Smooth muscle cell (in vitro differentiated cells): Measurements from ENCODE around the gene MYBPC2. TPM values are rescaled to one million over a fixed set of nuclear protein-coding genes. Genes with fewer than 3 reads are reported as not detected.

Source experiments
- DNase-seq: peaks from one replicate; lab custom pipeline; 2025; ENCODE audit not compliant: unreplicated experiment; lab: John Stamatoyannopoulos, UW
- H2AFZ ChIP-seq: fragments of 200-600 bp; sonication (generic); 2 replicates; pipeline ENCODE4 v1.6.0; 2016; ENCODE audit warnings: antibody characterized with exemption, low read depth, mild to moderate bottlenecking
- H3F3A ChIP-seq: fragments of 200-600 bp; sonication (generic); 2 replicates; pipeline ENCODE4 v1.6.0; 2017; ENCODE audit warnings: antibody characterized with exemption, low read depth
- H3K27ac ChIP-seq: fragments of 200-600 bp; sonication (generic); 2 replicates; pipeline ENCODE4 v1.5.1; 2016; ENCODE audit warnings: low read depth, mild to moderate bottlenecking
- H3K27me3 ChIP-seq: fragments of 200-600 bp; sonication (generic); 2 replicates; pipeline ENCODE4 v1.6.1; 2016; ENCODE audit warnings: low read depth, mild to moderate bottlenecking
- H3K36me3 ChIP-seq: fragments of 200-600 bp; sonication (generic); 2 replicates; pipeline ENCODE4 v1.5.1; 2016; ENCODE audit warnings: low read depth
- H3K4me1 ChIP-seq: fragments of 200-600 bp; sonication (generic); 2 replicates; pipeline ENCODE4 v1.5.1; 2016; ENCODE audit warnings: low read depth
- H3K4me2 ChIP-seq: fragments of 200-600 bp; sonication (generic); 2 replicates; pipeline ENCODE4 v1.6.0; 2016; ENCODE audit warnings: mild to moderate bottlenecking
- H3K4me3 ChIP-seq: fragments of 200-600 bp; sonication (generic); 2 replicates; pipeline ENCODE4 v1.5.1; 2016; ENCODE audit warnings: mild to moderate bottlenecking
- H3K79me2 ChIP-seq: fragments of 200-600 bp; sonication (generic); 2 replicates; pipeline ENCODE4 v1.6.0; 2016; ENCODE audit warnings: low read depth, mild to moderate bottlenecking
- H3K9ac ChIP-seq: fragments of 200-600 bp; sonication (generic); 2 replicates; pipeline ENCODE4 v1.6.0; 2016; ENCODE audit warnings: low read depth
- H3K9me3 ChIP-seq: fragments of 200-600 bp; sonication (generic); replicated peaks from 2 replicates; pipeline ENCODE4 v1.5.1; 2016; ENCODE audit warnings: low read depth
- H4K20me1 ChIP-seq: fragments of 200-600 bp; sonication (generic); 2 replicates; pipeline ENCODE4 v1.6.0; 2016; ENCODE audit warnings: low read depth
- WGBS: methylation state at CpG from one replicate; pipeline ENCODE4 v1.1.7; 2016; ENCODE audit warnings: low lambda C conversion rate; 5-methylcytosine and 5-hydroxymethylcytosine counted together
- polyA plus RNA-seq: library from polyadenylated mRNA; unstranded; fragments of >200 nt; fragmentation: Nextera tagmentation; extraction: Ambion mirVana; gene quantifications from 2 replicates; pipeline ENCODE4 v1.2.1, GENCODE V29; 2016
- total RNA-seq: library from RNA; depleted of rRNA; stranded (reverse); fragments of >200 nt; gene quantifications from 2 replicates; pipeline ENCODE4 v1.2.3, GENCODE V29; 2014
- TF ChIP-seq, protein P1 (sequence below): fragments of 200-600 bp; sonication (generic); IDR thresholded peaks from 2 replicates; pipeline ENCODE4 v1.5.1; 2017; ENCODE audit warnings: borderline replicate concordance, mild to moderate bottlenecking, antibody characterized with exemption; ENCODE audit not compliant: insufficient read depth, poor library complexity, severe bottlenecking

Gene MYBPC2
- total and polyA plus RNA-seq, 2 experiments from 2014 or later = not detected

DNA sequence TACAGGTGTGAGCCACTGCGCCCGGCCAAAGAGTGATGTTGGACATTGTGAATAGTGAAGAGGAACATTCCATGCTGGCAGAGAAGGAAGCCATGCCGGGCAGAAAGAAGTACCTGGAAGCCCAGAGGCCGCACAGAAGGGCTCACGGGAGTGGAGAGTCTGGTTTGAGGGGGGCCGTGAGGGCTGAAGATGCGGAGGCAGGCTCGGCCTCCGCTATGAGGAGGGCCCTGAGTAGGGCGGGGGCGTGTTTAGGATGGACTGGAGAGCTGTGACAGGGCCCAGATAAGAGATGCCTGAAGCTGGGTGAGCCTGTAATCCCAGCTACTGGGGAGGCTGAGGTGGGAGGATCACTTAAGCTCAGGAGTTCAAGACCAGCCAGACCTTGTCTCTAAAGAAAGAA is 76.7 kb downstream of the MYBPC2 start:
- no peak overlapping the region for H3K4me3 ChIP-seq
- H3K9me3 ChIP-seq = no peaks in the 10 kb centered on the region
- TF ChIP-seq, protein P1, sequence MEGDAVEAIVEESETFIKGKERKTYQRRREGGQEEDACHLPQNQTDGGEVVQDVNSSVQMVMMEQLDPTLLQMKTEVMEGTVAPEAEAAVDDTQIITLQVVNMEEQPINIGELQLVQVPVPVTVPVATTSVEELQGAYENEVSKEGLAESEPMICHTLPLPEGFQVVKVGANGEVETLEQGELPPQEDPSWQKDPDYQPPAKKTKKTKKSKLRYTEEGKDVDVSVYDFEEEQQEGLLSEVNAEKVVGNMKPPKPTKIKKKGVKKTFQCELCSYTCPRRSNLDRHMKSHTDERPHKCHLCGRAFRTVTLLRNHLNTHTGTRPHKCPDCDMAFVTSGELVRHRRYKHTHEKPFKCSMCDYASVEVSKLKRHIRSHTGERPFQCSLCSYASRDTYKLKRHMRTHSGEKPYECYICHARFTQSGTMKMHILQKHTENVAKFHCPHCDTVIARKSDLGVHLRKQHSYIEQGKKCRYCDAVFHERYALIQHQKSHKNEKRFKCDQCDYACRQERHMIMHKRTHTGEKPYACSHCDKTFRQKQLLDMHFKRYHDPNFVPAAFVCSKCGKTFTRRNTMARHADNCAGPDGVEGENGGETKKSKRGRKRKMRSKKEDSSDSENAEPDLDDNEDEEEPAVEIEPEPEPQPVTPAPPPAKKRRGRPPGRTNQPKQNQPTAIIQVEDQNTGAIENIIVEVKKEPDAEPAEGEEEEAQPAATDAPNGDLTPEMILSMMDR = no peak
- WGBS = 90% methylated on average over 11 of the region's 11 CpGs
- H3K4me1 ChIP-seq = peaks cover 4% of the 10 kb centered on the region
- no peak overlapping the region for H3K4me2 ChIP-seq
- H3K36me3 ChIP-seq = no peaks in the 10 kb centered on the region
- no peaks in the 10 kb centered on the region for H3K27me3 ChIP-seq
- no peak overlapping the region for H3K27ac ChIP-seq
- no peaks in the 10 kb centered on the region for H4K20me1 ChIP-seq
- H2AFZ ChIP-seq = no peak overlapping the region
- H3K79me2 ChIP-seq = no peaks in the 10 kb centered on the region
- no peak for DNase-seq
- no peak overlapping the region for H3K9ac ChIP-seq
- H3F3A ChIP-seq = no peaks in the 10 kb centered on the region

DNA sequence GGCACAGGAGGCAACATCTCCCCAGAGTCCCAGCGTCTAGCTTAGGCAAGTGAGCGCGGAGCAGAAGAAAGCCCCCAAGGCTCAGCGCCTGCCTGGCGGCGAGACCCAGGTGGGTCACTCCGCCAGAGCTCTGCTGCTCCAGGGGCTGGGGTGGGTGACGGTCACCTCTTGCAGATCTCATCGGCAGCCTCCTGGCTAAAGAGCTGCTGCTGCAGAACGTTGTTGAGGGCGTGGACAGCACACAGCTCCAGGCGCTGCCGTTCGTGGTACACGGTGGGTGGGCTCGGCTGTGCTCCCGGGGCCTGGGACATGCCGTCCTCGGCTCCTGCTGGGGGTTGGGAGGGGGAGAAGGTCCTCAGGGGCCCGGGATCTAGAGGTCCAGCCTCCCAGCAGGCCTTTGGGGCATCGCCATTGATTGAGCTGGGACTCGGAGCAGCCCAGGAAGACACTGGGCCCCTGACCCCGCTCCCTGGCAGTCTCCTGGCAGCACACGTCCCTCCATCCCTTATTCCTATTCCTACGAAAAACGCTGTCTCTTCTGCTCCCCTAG is 77.5 kb downstream of the MYBPC2 start:
- Histone ChIP-seq H3K9ac (peak overlapping the region; percentile 64), H3K79me2 (no peaks in the 10 kb centered on the region), H3K4me3 (peak overlapping the region; percentile 74), H3K27me3 (no peaks in the 10 kb centered on the region), H3K4me1 (peaks cover 4% of the 10 kb centered on the region), H4K20me1 (no peaks in the 10 kb centered on the region), H3K27ac (peak overlapping the region; percentile 50), H2AFZ (no peak overlapping the region), H3K36me3 (no peaks in the 10 kb centered on the region), H3K9me3 (no peaks in the 10 kb centered on the region), H3F3A (no peaks in the 10 kb centered on the region), H3K4me2 (peak overlapping the region; percentile 86)
- TF ChIP-seq, protein P1 = no peak
- 74% methylated on average over 25 of the region's 26 CpGs for WGBS
- no peak for DNase-seq

DNA sequence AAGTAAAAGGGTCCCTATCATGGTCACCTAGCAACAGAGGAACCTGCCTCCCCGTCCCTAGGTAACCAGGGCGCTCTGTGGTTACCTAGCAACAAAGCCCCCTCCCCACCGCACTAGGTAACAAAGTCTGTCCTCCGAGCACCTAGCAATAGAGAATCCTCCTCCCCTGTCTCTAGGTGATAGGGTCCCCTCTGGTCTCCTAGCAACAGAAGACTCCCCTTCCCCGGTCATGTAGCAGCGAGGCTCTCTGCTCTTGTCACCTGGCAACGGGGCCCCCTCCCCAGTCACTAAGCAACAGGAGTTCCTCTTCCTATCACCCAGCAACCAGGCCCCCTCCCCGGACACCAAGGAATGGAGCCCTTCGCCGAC is 78.0 kb downstream of the MYBPC2 start:
- H3K27me3 ChIP-seq = no peaks in the 10 kb centered on the region
- H3K27ac ChIP-seq = peak overlapping the region; percentile 50
- DNase-seq = no peak
- H3K36me3 ChIP-seq = no peaks in the 10 kb centered on the region
- H3K9ac ChIP-seq = peak overlapping the region; percentile 64
- 9% methylated on average over 10 of the region's 10 CpGs for WGBS
- H3K4me1 ChIP-seq = peaks cover 4% of the 10 kb centered on the region
- H3K4me3 ChIP-seq = peak overlapping the region; percentile 74
- H2AFZ ChIP-seq = peak overlapping the region; percentile 40
- TF ChIP-seq, protein P1 = no peak
- H4K20me1 ChIP-seq = no peaks in the 10 kb centered on the region
- peak overlapping the region; percentile 86 for H3K4me2 ChIP-seq
- no peaks in the 10 kb centered on the region for H3K79me2 ChIP-seq
- H3K9me3 ChIP-seq = no peaks in the 10 kb centered on the region
- H3F3A ChIP-seq = no peaks in the 10 kb centered on the region
